Measurements from ENCODE around the gene TNFRSF11A. TPM values are rescaled to one million over a fixed set of nuclear protein-coding genes. Genes with fewer than 3 reads are reported as not detected.

TNFRSF11A gene
- total RNA-seq, 1 experiment from 2014 or later = 3.2 TPM

DNA sequence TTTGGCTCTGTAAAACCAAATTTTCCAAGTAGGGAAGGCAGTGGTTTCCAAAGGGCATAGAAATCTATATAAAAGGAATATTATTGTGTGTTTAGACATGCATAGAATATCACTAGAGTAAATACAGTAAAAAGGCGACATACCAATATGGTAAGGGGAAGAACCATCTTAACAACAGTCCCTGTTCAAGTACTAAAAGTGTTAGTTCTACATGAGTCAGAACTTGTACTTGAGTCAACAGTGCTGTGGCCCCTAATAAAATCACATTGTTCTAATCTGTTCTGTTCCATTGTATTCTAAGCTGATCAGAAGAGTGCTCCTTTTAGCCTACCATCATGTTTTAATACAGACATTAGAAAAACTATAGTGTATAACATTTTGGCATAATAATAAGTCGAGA, 36.1 kb upstream of the TNFRSF11A start:
- H3K27me3 ChIP-seq (ENCODE audit: insufficient read depth, low read length) = no peaks in the 10 kb centered on the region
- H3K9me3 ChIP-seq (ENCODE audit: control insufficient read depth in 1 of 2, insufficient read depth in 1 of 2, low read depth in 1 of 2, low read length in 2 of 2) = no peaks in the 10 kb centered on the region
- ATAC-seq = no peak
- H3K9ac ChIP-seq (ENCODE audit: low read length) = no peak overlapping the region
- no peaks in the 10 kb centered on the region for H3K79me2 ChIP-seq (ENCODE audit: insufficient read depth, low read length)
- H3K4me1 ChIP-seq (ENCODE audit: control insufficient read depth in 1 of 2, insufficient read depth in 2 of 2, low read length in 2 of 2) = no peaks in the 10 kb centered on the region
- TF ChIP-seq SRF (IDR thresholded peaks at IDR 0.05; ENCODE audit: low read depth) (no peak), ZFX (IDR thresholded peaks at IDR 0.05) (no peak), EGR1 (IDR thresholded peaks at IDR 0.05; ENCODE audit: low read depth) (no peak), RAD21 (IDR thresholded peaks at IDR 0.05; ENCODE audit: low read depth) (no peak), EZH2phosphoT487 (IDR thresholded peaks at IDR 0.05; ENCODE audit: borderline replicate concordance) (no peak), EZH2 (IDR thresholded peaks at IDR 0.05) (no peak), CEBPB (IDR thresholded peaks at IDR 0.05; ENCODE audit: low read depth) (no peak), POLR2A (IDR thresholded peaks at IDR 0.05; ENCODE audit: borderline replicate concordance, extremely low read depth, insufficient read depth, insufficient read length) (no peak), POLR2AphosphoS5 (IDR thresholded peaks at IDR 0.05; ENCODE audit: low read depth, low read length) (no peak), CBX3 (IDR thresholded peaks at IDR 0.05; ENCODE audit: low read depth) (no peak), ZNF274 (IDR thresholded peaks at IDR 0.05; ENCODE audit: low read depth, low read length) (no peak), TCF7L2 (IDR thresholded peaks at IDR 0.05; ENCODE audit: borderline replicate concordance, extremely low read depth, insufficient read depth, insufficient read length) (no peak), ELF1 (IDR thresholded peaks at IDR 0.05; ENCODE audit: borderline replicate concordance, low read depth) (no peak), YY1 (IDR thresholded peaks at IDR 0.05; ENCODE audit: extremely low read depth, insufficient replicate concordance, low read depth, low read length) (no peak)
- TF ChIP-seq, protein P1, sequence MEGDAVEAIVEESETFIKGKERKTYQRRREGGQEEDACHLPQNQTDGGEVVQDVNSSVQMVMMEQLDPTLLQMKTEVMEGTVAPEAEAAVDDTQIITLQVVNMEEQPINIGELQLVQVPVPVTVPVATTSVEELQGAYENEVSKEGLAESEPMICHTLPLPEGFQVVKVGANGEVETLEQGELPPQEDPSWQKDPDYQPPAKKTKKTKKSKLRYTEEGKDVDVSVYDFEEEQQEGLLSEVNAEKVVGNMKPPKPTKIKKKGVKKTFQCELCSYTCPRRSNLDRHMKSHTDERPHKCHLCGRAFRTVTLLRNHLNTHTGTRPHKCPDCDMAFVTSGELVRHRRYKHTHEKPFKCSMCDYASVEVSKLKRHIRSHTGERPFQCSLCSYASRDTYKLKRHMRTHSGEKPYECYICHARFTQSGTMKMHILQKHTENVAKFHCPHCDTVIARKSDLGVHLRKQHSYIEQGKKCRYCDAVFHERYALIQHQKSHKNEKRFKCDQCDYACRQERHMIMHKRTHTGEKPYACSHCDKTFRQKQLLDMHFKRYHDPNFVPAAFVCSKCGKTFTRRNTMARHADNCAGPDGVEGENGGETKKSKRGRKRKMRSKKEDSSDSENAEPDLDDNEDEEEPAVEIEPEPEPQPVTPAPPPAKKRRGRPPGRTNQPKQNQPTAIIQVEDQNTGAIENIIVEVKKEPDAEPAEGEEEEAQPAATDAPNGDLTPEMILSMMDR (IDR thresholded peaks at IDR 0.05 in 2 of 3, conservative IDR thresholded peaks at IDR 0.05 in 1 of 3; ENCODE audit: borderline replicate concordance in 1 of 3, insufficient read depth in 1 of 3, low read depth in 2 of 3, low read length in 2 of 3) = no peak
- TF ChIP-seq, protein P2, sequence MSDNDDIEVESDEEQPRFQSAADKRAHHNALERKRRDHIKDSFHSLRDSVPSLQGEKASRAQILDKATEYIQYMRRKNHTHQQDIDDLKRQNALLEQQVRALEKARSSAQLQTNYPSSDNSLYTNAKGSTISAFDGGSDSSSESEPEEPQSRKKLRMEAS (IDR thresholded peaks at IDR 0.05) = no peak
- H3K9me2 ChIP-seq (ENCODE audit: insufficient read depth) = no peaks in the 10 kb centered on the region
- no peak overlapping the region for H3K4me2 ChIP-seq (ENCODE audit: low read length)
- ChIA-PET RAD21 (ENCODE audit: low non-redundant PET in 1 of 2, low total read pairs in 2 of 2, uncharacterized antibody in 2 of 2, unreplicated experiment in 2 of 2) (no interaction called here), CTCF (no interaction called here), POLR2A (no interaction called here)
- no TSS peak for BruUV-seq (replicated peaks)
- peaks cover 0 to 2% of the 10 kb centered on the region in 2 experiments; a peak in 1 of 4 replicates for H3K36me3 ChIP-seq (ENCODE audit: control insufficient read depth in 1 of 2, insufficient read depth in 2 of 2, low read length in 2 of 2)
- DNase-seq (ENCODE audit: low read depth, low spot score) = no peak
- intact Hi-C loops (cut with micrococcal nuclease) = no loop called here
- H2AFZ ChIP-seq (ENCODE audit: low read depth, low read length, poor library complexity, severe bottlenecking) = no peak overlapping the region
- no peak overlapping the region for H3K27ac ChIP-seq (ENCODE audit: low read depth, low read length)
- H4K20me1 ChIP-seq (ENCODE audit: insufficient read depth) = no peaks in the 10 kb centered on the region
- no peak overlapping the region for H3K4me3 ChIP-seq (replicated peaks in 1 of 2; ENCODE audit: low read depth in 1 of 2, low read length in 2 of 2)

Data from HCT116 (cell line).